ENCODE results near the gene HEY2.
"Not testable (repeated sequence)": the region's sequence is repeated elsewhere in the genome, so short reads cannot be mapped to it uniquely, and the experiment has no call there.

HEY2 gene

GRCh38 chr6:125749173-125749864 lies at the start of gene HEY2:
HEY2 (plus strand) TSS chr6:125749632; CDS start chr6:125749777, 145 bp downstream.
- DNase-seq, result peak; percentile 89

DNA sequence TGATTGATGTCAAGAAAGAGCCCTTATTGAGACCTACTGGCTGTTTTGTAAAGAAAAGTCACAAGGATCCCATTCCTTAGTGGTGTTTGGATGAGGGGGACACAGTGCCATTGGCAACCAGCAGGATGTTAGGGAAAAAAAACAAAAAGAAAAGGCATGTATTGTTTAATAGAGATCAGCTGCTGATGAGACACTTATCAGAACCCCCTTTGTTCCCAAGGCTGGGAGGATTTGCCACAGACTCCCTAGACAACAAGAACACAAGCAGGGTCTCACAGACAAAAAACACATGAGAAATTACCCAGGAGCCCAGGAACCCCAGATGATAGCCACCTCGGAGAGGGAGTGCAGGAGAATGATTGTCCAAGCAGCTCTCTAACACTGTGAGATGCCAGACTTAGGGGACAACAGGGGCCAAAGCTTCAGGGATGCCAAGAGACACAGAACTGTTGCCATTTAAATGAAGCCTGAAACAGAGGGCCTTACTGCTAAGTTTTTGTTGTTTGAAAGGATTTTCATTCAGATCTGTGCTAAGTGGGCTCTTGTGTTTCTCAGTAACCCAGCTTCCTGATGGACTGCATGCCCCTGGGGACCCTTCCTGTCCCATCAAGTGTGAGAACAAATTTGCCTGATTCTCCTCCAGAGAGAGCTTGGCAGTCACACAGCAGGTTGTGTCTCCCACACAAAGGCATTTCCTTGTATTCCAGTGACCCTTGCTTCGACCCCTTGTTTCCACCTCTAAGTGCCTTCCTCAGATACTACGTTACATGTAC lies 48.7 kb upstream of the HEY2 start:
- no peak for DNase-seq

DNA sequence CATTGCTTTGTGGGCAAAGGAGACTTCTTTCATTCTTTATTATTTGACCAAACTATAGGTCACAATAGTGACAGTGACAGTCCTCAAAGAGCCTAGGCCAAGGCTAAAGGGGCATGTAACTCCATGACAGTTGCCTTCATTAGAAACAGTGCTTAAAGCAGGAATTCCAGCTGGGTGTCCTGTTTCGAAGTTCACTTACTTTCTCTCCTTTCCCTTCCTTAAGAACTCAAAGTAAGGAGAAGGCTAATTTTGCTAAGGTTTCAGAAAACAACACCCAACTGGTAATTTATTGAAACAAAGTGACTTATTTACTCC lies 48.1 kb upstream of the HEY2 start:
- DNase-seq, result no peak

GRCh38 chr6:125703882-125704281 lies 45.5 kb upstream of the HEY2 start:
- not testable (repeated sequence) for DNase-seq

DNA sequence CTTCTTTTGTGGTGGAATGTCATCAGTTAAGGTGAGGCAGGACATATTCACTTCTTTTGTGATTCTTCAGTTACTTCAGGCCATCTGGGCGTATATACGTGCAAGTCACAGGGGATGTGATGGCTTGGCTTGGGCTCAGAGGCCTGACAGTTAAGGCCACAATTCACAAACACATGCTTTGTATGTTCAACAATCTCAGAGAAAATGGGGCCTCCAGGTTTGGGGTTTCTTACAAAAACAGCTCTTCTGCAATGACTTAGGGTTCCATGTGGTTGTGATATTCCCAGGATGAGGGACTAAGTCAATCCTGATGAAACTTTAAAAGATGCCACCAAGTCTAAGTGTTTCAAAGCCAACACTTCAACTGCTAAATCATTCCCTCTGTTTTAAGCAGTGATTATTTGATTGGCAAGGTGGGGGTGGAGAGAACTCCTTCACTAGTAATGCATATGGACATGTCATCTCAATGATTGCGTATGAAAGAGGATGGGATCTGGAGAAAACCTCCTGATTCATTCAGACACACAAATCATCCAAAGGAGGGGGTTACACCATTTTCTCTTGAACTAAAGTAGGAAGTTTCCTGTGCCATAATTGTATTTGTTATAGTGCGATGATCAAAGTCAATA lies 41.7 kb upstream of the HEY2 start:
- no peak for DNase-seq

DNA sequence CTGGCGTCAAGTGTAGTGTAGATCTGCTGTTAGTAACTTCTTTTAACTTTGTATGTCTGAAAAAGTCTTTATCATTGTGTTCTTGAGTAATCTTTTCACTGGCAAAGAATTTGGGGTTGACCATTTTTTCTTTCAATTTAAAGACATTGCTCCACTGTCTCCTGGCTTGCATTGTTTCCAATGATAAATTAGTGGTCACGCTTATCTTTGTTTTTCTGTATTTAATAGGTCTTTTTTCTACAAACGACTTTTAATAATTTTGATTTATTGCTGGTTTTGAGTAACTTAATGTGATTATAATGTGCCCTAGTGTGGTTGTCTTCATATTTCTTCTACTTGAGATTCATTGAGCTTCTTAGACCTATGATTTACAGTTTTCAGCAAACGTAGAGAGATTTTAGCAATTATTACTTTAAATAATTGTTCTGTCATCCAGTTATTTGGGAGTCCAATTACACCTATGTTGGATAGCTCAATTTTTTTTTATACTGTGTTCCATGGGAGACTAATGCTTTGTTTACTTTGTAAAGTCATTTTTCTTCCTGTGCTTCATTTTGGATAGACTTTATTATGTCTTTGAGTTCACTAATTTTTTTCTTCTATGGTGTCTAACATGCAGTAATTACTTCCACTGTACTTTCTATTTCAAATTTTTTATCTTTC lies 38.3 kb upstream of the HEY2 start:
- DNase-seq, result no peak

DNA sequence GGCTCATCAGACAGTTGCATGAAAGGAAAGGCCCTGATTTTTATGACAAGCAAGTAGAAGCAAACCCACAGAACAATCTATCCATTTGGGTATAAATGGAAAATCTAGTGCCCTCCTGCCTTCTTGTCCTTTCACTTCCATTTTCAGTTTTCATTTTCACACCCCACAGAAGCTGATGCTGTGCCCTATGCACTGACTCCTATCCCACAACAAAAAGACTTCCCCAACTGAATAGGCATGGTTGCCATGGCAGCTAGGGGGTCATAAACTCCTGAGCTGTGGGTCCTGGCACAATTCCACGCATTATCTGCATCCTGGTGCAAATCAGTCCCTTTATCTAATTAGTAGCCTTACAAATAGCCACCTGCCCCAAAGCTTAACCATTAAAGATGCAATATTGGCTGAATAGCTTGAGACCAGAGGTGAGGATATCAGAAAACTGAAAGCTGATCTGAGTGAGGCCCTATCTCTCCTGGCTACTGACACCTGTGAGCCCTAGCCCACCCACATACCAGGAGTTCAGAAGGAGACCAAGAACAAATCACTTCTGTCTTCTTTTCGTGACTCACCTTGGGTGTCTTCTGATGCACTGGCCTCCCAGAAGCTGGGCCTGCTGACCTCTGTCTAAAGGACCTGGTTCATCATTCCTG lies 34.9 kb upstream of the HEY2 start:
- peak; percentile 10 for DNase-seq

GRCh38 chr6:125717120-125717731 lies 32.2 kb upstream of the HEY2 start:
- DNase-seq, result no peak

DNA sequence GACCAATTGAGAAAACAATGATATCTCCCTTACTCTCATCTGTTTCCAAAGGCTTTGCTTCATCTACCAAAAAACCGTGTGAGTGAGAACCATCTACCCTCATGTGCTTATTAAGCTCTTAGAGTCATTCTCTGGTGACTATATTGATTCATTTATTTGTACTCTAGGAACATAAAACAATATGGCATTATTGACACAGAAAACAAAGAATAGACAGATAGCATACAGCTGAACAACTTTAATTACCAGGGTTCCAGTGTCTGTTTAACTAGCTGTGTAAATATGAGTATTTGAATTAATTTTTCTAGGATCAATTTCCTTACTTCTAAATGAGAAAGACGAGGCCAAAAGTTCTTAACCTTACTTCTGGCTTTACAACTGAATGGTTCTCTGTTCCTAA lies 31.3 kb upstream of the HEY2 start:
- DNase-seq, result peak; percentile 91

DNA sequence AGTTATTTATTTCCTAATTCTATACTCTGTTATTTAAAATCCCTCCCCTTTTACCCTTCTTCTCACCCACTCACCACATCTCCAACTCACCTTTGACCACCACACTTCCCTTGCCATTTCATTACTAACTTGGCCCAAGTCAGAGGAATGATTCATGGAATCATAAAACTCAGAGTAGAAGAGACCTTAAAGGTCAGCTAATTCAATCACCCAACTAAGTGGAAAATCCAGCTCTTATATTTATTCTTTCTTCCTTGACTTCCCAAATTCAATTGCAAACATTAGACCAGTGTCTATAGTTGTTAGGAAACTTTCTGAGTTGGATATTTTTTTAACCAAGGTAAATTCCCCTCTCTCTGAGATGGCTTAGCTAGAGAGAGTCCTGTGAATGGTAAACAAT lies 26.5 kb upstream of the HEY2 start:
- no peak for DNase-seq

DNA sequence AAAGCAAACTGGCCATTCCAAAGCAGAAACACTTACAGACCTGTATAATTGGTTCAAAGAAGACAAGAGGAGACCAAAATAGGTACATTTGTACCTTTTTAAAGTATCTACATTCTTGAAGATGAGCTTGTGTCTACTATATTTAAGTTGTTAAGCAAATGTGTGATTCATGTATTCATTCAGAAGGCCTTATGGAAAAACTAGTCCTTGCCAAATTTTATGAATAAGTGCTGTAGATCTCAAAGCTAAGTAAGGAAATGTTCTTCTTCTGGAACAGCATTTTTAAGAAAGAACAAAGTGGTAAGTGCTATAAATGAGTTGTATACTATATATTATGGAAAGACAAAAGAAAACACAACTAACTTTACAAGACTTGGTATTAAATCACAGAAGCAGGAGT lies 22.2 kb upstream of the HEY2 start:
- no peak for DNase-seq

DNA sequence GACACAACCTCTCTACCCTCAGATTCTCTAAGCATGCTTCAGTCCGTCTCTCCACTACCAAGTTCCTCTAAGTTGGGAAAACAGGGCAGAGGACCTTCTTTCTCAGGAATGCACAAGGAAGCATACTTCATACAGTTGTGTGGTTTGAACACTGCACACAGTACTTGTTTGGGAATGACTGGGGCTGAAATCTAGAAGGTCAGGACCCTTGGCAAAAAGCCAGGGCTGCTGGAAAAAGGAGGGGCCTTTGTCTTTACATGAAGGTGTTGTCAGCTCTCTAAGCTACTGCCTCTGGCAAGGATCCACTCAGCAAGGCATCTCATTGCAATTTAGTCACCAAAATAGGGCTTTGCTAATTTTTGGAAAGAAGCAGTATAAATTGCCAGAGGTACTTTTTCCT lies 20.7 kb upstream of the HEY2 start:
- peak; percentile 74 for DNase-seq

- peak; percentile 32 for DNase-seq
Measured at GRCh38 chr6:125729983-125730382, 19.4 kb upstream of the HEY2 start.

- DNase-seq, result no peak
Measured at GRCh38 chr6:125732398-125732797, 17.0 kb upstream of the HEY2 start.

DNA sequence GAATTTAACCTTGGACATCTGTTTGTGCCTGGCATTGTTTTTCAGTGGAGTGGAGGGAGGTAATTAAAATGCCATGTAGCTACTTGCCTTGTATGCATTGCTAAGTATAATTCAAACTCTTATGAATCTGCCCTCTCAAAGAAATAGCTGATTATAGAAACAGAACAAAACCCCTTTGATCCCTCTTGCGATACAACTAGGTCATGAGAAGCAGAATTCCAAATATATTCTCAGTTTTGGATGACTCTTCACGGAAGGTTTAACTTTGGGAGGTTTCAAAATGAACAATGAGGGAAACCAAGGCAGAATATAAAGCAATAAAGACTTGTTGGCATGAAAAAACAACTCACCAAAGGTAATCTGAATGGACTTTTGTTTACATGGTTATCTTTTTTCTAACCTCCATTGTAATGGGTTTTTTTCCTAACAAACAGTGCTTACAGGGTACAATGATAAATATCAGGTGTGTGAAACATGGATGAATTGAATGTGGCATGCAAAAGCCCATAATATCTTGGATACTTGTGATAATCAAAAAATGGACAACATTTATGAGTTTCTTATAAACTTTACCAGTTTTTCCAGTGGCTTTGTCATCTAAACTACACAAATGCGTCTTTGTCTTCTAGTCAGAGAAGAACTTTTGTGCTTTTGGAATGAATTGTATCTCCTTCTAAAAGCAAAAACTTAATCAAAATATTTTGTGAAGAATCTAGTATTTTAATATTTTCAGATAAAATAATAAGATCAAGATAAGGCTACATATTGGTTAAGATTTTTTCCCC lies 15.7 kb upstream of the HEY2 start:
- DNase-seq, result no peak

GRCh38 chr6:125738276-125738675 lies 11.2 kb upstream of the HEY2 start:
- no peak for DNase-seq

- no peak for DNase-seq
Measured at GRCh38 chr6:125739364-125739763, 10.1 kb upstream of the HEY2 start.

DNA sequence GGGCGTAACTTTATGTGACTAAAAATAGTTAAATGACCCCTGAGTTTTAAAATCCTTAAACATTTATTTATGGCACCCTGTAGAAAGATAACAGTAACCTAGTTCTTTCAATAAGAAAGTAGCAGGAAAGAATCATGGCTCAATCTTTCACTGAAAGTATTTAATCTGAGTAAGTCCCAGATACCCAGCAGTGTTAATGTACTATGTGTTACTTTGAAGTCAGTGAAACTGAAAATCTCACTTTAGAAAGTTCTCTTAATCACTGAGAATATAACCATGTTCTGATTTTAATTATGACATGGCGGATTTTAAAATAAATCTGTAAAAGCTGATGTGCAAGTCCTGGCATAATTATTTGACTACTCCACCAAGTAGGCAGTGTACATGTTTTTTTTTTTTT lies 8.1 kb upstream of the HEY2 start:
- no peak for DNase-seq

- no peak for DNase-seq
Measured at GRCh38 chr6:125742024-125742423, 7.4 kb upstream of the HEY2 start.

DNA sequence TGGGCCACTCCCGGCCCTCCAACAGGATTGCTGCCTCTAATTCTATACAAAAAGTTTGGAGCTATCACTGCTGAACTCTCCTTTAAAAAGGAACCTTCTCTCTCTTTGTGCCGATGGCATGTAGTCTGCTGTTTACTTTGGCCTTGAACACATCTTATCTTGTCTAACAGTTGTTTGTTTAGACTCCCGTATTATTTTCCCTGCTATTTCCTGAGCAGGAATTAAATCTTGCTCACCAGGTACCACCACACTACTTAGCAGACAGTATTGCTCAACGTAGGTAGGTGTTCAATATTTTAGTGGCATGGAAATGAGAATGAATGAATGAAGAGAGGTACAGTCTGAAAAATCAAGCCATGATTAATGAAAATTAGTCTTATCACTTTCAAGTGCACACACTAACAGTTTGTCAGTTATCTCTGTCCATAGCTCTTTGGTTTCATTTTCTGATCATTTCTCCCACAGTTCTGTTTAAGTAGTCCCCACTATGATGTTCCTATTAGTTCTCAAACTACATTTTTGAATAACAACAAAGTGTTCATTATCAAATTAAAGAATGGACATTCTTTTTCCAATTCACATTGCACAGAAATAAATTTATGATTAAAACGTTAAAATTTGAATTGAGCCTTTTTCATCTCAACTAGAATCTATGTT lies 6.8 kb upstream of the HEY2 start:
- DNase-seq, result peak; percentile 76

DNA sequence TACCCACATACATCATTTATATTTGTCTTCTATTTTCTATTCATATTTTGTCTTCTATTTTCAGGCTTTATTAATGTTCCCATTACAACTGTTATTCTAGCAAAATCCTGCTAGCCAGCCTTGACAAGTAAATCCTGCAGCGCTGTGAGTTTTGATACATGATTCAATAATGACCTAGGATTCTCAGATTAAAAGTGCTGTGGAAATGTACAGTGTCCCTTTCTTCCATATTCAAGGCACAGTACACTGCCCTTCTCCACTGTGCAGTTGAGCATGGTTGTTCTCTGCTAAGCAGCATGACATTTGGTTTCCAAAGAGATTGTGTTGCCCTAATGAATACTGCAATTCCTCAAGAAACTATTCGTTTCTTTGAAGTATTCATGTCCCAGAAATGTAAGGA lies 5.8 kb upstream of the HEY2 start:
- peak; percentile 68 for DNase-seq
